Measurements from ENCODE around the gene TOX2. TPM values are rescaled to one million over a fixed set of nuclear protein-coding genes. Genes with fewer than 3 reads are reported as not detected.

TOX2 gene
- total RNA-seq, 3 donors from 2014 or later (not counting 1 experiment from before 2014, with no cell fraction given), result 0.93 to 1.8 (median 1.2) TPM

- H3K4me3 Mint-ChIP-seq, result no peak overlapping the region
- H3K27ac Mint-ChIP-seq, result no peak overlapping the region
- H3K9me3 Mint-ChIP-seq, result no peaks in the 10 kb centered on the region
- WGBS (ENCODE audit: insufficient coverage), result 82% methylated on average over 4 of the region's 4 CpGs
- Histone ChIP-seq H3K9me3 (ENCODE audit: control insufficient read depth, insufficient read depth, low read length) (no peaks in the 10 kb centered on the region), H3K27me3 (ENCODE audit: control insufficient read depth, insufficient read depth, low read length) (no peaks in the 10 kb centered on the region), H3K4me1 (ENCODE audit: control insufficient read depth, insufficient read depth, low read length) (peaks cover 4% of the 10 kb centered on the region), H3K27ac (ENCODE audit: low read length) (no peak overlapping the region), H3K4me3 (ENCODE audit: low read length) (no peak overlapping the region), H3K36me3 (ENCODE audit: control insufficient read depth, insufficient read depth, low read length) (no peaks in the 10 kb centered on the region)
- no peaks in the 10 kb centered on the region for H3K36me3 Mint-ChIP-seq
- DNase-seq, result no peak
- no peak for ATAC-seq
- no peaks in the 10 kb centered on the region for H3K4me1 Mint-ChIP-seq
- H3K27me3 Mint-ChIP-seq (ENCODE audit: low read depth in 2 of 2), result peaks cover 17 to 37% of the 10 kb centered on the region in 2 donors
- no peak for TF ChIP-seq CTCF (IDR thresholded peaks at IDR 0.05)
- intact Hi-C loops (cut with micrococcal nuclease), result loop anchor here (5.0 kb wide), 1 partner anchor 544 kb away; no protein-coding TSS in a partner anchor
These were observed 166.8 kb downstream of the TOX2 start for GRCh38 chr20:44081476-44081875.

- H3K4me1 ChIP-seq (ENCODE audit: control insufficient read depth, insufficient read depth, low read length), result peaks cover 4% of the 10 kb centered on the region
- no peaks in the 10 kb centered on the region for H3K27me3 ChIP-seq (ENCODE audit: control insufficient read depth, insufficient read depth, low read length)
- intact Hi-C loops (cut with micrococcal nuclease), result loop anchor here (5.0 kb wide), 1 partner anchor 545 kb away; no protein-coding TSS in a partner anchor
- H3K27me3 Mint-ChIP-seq (ENCODE audit: low read depth in 2 of 2), result peaks cover 17 to 37% of the 10 kb centered on the region in 2 donors
- no peak overlapping the region for H3K4me3 ChIP-seq (ENCODE audit: low read length)
- no peak overlapping the region for H3K27ac ChIP-seq (ENCODE audit: low read length)
- TF ChIP-seq CTCF (IDR thresholded peaks at IDR 0.05), result no peak
- H3K4me3 Mint-ChIP-seq, result no peak overlapping the region
- no peaks in the 10 kb centered on the region for H3K9me3 Mint-ChIP-seq
- no peaks in the 10 kb centered on the region for H3K36me3 Mint-ChIP-seq
- H3K4me1 Mint-ChIP-seq, result no peaks in the 10 kb centered on the region
- no peak overlapping the region for H3K27ac Mint-ChIP-seq
- ATAC-seq (no peak), DNase-seq (no peak)
- WGBS (ENCODE audit: insufficient coverage), result 92% methylated on average over 5 of the region's 5 CpGs
- no peaks in the 10 kb centered on the region for H3K36me3 ChIP-seq (ENCODE audit: control insufficient read depth, insufficient read depth, low read length)
- H3K9me3 ChIP-seq (ENCODE audit: control insufficient read depth, insufficient read depth, low read length), result no peaks in the 10 kb centered on the region
These were observed 167.2 kb downstream of the TOX2 start for GRCh38 chr20:44081888-44082287.

- Histone ChIP-seq H3K27me3 (ENCODE audit: control insufficient read depth, insufficient read depth, low read length) (no peaks in the 10 kb centered on the region), H3K4me1 (ENCODE audit: control insufficient read depth, insufficient read depth, low read length) (peaks cover 4% of the 10 kb centered on the region), H3K4me3 (ENCODE audit: low read length) (no peak overlapping the region), H3K27ac (ENCODE audit: low read length) (no peak overlapping the region), H3K9me3 (ENCODE audit: control insufficient read depth, insufficient read depth, low read length) (no peaks in the 10 kb centered on the region), H3K36me3 (ENCODE audit: control insufficient read depth, insufficient read depth, low read length) (no peaks in the 10 kb centered on the region)
- intact Hi-C loops (cut with micrococcal nuclease), result loop anchor here (5.0 kb wide), 1 partner anchor 546 kb away; no protein-coding TSS in a partner anchor
- H3K4me3 Mint-ChIP-seq, result no peak overlapping the region
- no peak overlapping the region for H3K27ac Mint-ChIP-seq
- H3K36me3 Mint-ChIP-seq, result no peaks in the 10 kb centered on the region
- H3K27me3 Mint-ChIP-seq (ENCODE audit: low read depth in 2 of 2), result peaks cover 19 to 32% of the 10 kb centered on the region in 2 donors
- no peak for TF ChIP-seq CTCF (IDR thresholded peaks at IDR 0.05)
- no peak for ATAC-seq
- H3K4me1 Mint-ChIP-seq, result no peaks in the 10 kb centered on the region
- 89% methylated on average over 10 of the region's 10 CpGs for WGBS (ENCODE audit: insufficient coverage)
- no peak for DNase-seq
- no peaks in the 10 kb centered on the region for H3K9me3 Mint-ChIP-seq
These were observed 168.7 kb downstream of the TOX2 start for GRCh38 chr20:44083220-44083933.
